Calu3 (cell line): ENCODE results near the gene SYNE1. TPM values are rescaled to one million over a fixed set of nuclear protein-coding genes. Genes with fewer than 3 reads are reported as not detected.

Source experiments
- BruUV-seq: library from RNA; stranded (reverse); fragments of 400-500 nt; replicated peaks from 2 replicates; lab custom pipeline; 2021; lab: Mats Ljungman, UMichigan
- CTCF ChIA-PET: fragments of 300-600 bp; sonication (Branson Sonifier 250); formaldehyde crosslinking; loops from one replicate; lab custom pipeline; 2022; ENCODE audit warnings: antibody characterized with exemption; lab: Charles Lee
- DNase-seq: peaks from one replicate; pipeline ENCODE4 v3.0.0; 2022
- H3K27ac Mint-ChIP-seq: one replicate; pipeline ENCODE4 v1.8.0; 2022; ENCODE audit warnings: mixed read lengths; ENCODE audit not compliant: unreplicated experiment
- H3K27me3 Mint-ChIP-seq: one replicate; pipeline ENCODE4 v1.8.0; 2022; ENCODE audit warnings: mixed read lengths; ENCODE audit not compliant: unreplicated experiment
- H3K36me3 Mint-ChIP-seq: one replicate; pipeline ENCODE4 v1.8.0; 2022; ENCODE audit warnings: mild to moderate bottlenecking, moderate library complexity, mixed read lengths; ENCODE audit not compliant: insufficient read depth, unreplicated experiment
- H3K4me1 Mint-ChIP-seq: one replicate; pipeline ENCODE4 v1.8.0; 2022; ENCODE audit warnings: mild to moderate bottlenecking, low read depth, mixed read lengths; ENCODE audit not compliant: unreplicated experiment
- H3K4me3 Mint-ChIP-seq: one replicate; pipeline ENCODE4 v1.8.0; 2022; ENCODE audit warnings: mild to moderate bottlenecking, low read depth, moderate library complexity, mixed read lengths; ENCODE audit not compliant: unreplicated experiment
- H3K9me3 Mint-ChIP-seq: one replicate; pipeline ENCODE4 v1.8.0; 2022; ENCODE audit warnings: low read depth, mixed read lengths; ENCODE audit not compliant: unreplicated experiment
- intact Hi-C: fragments of 100-400 bp; cut with micrococcal nuclease; formaldehyde crosslinking; loops from one replicate; pipeline ENCODE4 v1.10.0; 2022; ENCODE audit not compliant: unreplicated experiment
- total RNA-seq: library from RNA; stranded (reverse); gene quantifications from 2 replicates; pipeline ENCODE4 v1.2.3, GENCODE V29; 2022
- TF ChIP-seq, protein P1 (sequence below): fragments of 200-600 bp; IDR thresholded peaks from one replicate; pipeline ENCODE4 v1.8.0; 2022; ENCODE audit warnings: antibody characterized with exemption; ENCODE audit not compliant: unreplicated experiment

Gene SYNE1
- total RNA-seq, 1 experiment from 2014 or later, result 28.1 TPM

DNA sequence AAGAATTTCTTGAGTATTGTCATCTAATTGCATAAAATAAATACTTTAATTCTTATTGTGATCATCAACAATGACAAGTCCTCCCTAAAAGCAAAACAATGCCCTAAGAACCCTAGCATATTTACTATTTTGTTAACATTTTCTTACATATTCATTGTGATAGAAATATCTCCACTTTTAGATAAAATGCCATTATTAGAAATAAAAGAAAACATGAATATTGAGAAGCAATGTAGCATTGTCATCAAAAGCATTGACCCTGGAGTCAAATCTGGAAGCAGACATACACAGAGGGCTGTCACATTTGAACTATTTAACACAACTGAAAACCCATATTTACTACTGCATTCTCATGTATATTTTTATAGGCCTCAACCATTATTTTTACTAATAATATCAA is 257.7 kb downstream of the SYNE1 start:
- no peak for DNase-seq
- Mint-ChIP-seq H3K36me3 (peaks cover 27% of the 10 kb centered on the region), H3K9me3 (no peaks in the 10 kb centered on the region), H3K27ac (peak overlapping the region; percentile 99), H3K27me3 (no peaks in the 10 kb centered on the region), H3K4me1 (peaks cover 24% of the 10 kb centered on the region), H3K4me3 (peak overlapping the region; percentile 86)
- intact Hi-C loops, result no loop called here
- no TSS peak for BruUV-seq
- CTCF ChIA-PET, result no interaction called here
- TF ChIP-seq, protein P1, sequence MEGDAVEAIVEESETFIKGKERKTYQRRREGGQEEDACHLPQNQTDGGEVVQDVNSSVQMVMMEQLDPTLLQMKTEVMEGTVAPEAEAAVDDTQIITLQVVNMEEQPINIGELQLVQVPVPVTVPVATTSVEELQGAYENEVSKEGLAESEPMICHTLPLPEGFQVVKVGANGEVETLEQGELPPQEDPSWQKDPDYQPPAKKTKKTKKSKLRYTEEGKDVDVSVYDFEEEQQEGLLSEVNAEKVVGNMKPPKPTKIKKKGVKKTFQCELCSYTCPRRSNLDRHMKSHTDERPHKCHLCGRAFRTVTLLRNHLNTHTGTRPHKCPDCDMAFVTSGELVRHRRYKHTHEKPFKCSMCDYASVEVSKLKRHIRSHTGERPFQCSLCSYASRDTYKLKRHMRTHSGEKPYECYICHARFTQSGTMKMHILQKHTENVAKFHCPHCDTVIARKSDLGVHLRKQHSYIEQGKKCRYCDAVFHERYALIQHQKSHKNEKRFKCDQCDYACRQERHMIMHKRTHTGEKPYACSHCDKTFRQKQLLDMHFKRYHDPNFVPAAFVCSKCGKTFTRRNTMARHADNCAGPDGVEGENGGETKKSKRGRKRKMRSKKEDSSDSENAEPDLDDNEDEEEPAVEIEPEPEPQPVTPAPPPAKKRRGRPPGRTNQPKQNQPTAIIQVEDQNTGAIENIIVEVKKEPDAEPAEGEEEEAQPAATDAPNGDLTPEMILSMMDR, result no peak

DNA sequence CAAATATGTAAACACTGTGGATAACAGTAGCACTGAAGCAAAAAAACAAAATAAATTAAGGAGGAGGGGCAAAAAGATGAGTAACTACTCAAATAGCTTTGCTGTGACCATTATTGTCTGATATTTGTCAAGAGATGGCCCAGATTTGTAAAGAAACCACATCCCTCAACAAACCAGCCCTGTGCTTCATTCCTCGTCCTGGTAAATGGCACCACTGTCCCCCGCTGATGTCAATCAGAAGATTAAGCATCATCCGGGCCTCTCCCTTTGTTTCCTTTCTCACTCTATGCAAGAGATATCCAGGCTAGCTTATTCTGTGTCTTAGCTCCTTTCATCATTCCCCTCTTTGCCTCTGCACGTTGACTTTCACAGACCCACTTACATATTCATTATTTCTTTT is 259.0 kb downstream of the SYNE1 start:
- peaks cover 27% of the 10 kb centered on the region for H3K36me3 Mint-ChIP-seq
- H3K27ac Mint-ChIP-seq, result peak overlapping the region; percentile 60
- peak overlapping the region; percentile 62 for H3K4me3 Mint-ChIP-seq
- TF ChIP-seq, protein P1, result no peak
- no peaks in the 10 kb centered on the region for H3K9me3 Mint-ChIP-seq
- BruUV-seq, result no TSS peak
- CTCF ChIA-PET, result no interaction called here
- intact Hi-C loops, result no loop called here
- H3K27me3 Mint-ChIP-seq, result no peaks in the 10 kb centered on the region
- no peak for DNase-seq
- H3K4me1 Mint-ChIP-seq, result peaks cover 14% of the 10 kb centered on the region

DNA sequence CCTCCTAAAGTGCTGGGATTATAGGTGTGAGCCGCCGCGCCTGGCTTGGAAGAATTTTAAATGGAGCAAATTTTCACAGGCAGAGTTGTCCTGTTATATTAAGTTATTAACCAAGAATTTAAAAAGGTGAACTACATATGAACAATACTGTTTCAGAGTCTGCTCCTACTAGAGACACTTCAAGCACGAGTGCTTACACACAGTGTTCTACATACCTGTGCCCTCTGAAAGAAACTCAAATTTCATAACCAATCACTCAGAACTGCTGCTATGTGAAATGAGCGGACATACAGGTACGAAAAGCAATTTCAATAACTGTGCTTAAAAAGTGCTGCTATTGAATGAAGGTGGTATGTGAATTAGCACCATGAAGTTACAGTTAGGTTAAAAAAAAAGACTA is 262.0 kb downstream of the SYNE1 start:
- CTCF ChIA-PET, result no interaction called here
- H3K27ac Mint-ChIP-seq, result no peak overlapping the region
- no peak for DNase-seq
- intact Hi-C loops, result no loop called here
- H3K4me1 Mint-ChIP-seq, result peaks cover 10% of the 10 kb centered on the region
- BruUV-seq, result no TSS peak
- H3K4me3 Mint-ChIP-seq, result no peak overlapping the region
- H3K36me3 Mint-ChIP-seq, result peaks cover 12% of the 10 kb centered on the region
- no peaks in the 10 kb centered on the region for H3K9me3 Mint-ChIP-seq
- TF ChIP-seq, protein P1, result no peak
- H3K27me3 Mint-ChIP-seq, result no peaks in the 10 kb centered on the region

DNA sequence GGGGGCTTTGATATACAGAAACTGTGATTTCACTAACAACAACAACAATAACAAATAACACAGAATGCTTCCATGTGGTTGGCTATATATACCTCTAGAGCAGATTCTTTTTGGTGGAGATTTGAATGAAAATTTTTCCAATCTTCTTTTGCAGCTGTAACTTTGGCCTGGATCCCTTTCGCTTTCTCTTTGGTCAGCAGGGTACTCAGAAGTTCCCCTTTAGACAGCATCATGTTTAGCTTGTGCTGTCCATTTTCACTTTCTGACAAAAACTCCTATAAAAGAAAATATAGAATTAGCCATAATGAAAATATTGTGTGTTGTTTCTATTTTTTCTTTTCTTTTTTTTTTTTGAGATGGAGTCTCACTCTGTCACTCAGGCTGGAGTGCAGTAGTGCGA is 264.2 kb downstream of the SYNE1 start:
- H3K36me3 Mint-ChIP-seq, result no peaks in the 10 kb centered on the region
- no peak overlapping the region for H3K27ac Mint-ChIP-seq
- CTCF ChIA-PET, result no interaction called here
- no peak for DNase-seq
- peaks cover under 1% of the 10 kb centered on the region for H3K4me1 Mint-ChIP-seq
- TF ChIP-seq, protein P1, result no peak
- BruUV-seq, result no TSS peak
- H3K4me3 Mint-ChIP-seq, result no peak overlapping the region
- intact Hi-C loops, result no loop called here
- H3K9me3 Mint-ChIP-seq, result no peaks in the 10 kb centered on the region
- H3K27me3 Mint-ChIP-seq, result no peaks in the 10 kb centered on the region
